ENCODE data around the gene SNX18. TPM values are rescaled to one million over a fixed set of nuclear protein-coding genes. Genes with fewer than 3 reads are reported as not detected.

The SNX18 gene
- total RNA-seq, 4 donors from 2014 or later = 26.3 to 36.3 (median 30.6) TPM

DNA sequence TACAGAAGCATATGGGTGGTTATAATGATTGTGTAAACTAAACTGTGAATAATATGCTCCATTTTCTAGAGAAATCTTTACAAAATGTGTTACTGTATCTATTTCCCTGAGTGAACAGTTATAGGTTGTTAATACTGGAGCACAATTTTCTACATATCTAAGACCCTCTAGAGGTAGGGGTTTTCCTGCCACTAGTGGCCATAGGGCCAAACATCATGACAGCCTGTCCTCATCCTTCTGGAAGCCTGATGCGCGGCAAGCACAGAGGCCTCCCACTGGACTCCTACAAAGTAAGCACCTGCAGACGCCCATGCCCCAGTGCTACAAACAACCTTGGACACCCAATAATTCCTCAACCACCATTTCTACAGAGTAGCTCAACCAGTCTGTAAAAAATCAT lies 1.9 kb upstream of the SNX18 start:
- no peak for DNase-seq
- 92 to 94% methylated on average over 3 of the region's 3 CpGs for WGBS, 2 donors
- H3K4me3 ChIP-seq = no peak overlapping the region

GRCh38 chr5:54516051-54516655 lies 1.4 kb upstream of the SNX18 start:
- intact Hi-C loops (cut with DNase I) = loop anchor here (5.0 to 10.0 kb wide), 3 partner anchors 326 to 629 kb away; no protein-coding TSS in a partner anchor
- H3K36me3 ChIP-seq = peaks cover 0 to 11% (median 0%) of the 10 kb centered on the region in 3 donors
- H3K9me3 ChIP-seq = no peaks in the 10 kb centered on the region
- no peak for TF ChIP-seq POLR2A (IDR thresholded peaks at IDR 0.05)
- TF ChIP-seq, protein P1, sequence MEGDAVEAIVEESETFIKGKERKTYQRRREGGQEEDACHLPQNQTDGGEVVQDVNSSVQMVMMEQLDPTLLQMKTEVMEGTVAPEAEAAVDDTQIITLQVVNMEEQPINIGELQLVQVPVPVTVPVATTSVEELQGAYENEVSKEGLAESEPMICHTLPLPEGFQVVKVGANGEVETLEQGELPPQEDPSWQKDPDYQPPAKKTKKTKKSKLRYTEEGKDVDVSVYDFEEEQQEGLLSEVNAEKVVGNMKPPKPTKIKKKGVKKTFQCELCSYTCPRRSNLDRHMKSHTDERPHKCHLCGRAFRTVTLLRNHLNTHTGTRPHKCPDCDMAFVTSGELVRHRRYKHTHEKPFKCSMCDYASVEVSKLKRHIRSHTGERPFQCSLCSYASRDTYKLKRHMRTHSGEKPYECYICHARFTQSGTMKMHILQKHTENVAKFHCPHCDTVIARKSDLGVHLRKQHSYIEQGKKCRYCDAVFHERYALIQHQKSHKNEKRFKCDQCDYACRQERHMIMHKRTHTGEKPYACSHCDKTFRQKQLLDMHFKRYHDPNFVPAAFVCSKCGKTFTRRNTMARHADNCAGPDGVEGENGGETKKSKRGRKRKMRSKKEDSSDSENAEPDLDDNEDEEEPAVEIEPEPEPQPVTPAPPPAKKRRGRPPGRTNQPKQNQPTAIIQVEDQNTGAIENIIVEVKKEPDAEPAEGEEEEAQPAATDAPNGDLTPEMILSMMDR (IDR thresholded peaks at IDR 0.05) = no peak
- DNase-seq = no peak
- no peak overlapping the region for H3K27ac ChIP-seq
- H3K4me1 ChIP-seq = peaks cover 15 to 41% (median 19%) of the 10 kb centered on the region in 3 donors
- no peak overlapping the region for H3K4me3 ChIP-seq
- H3K27me3 ChIP-seq = no peaks in the 10 kb centered on the region
- 48 to 52% methylated on average over 4 of the region's 4 CpGs for WGBS, 2 donors

More for the DNA sequence above, 1.9 kb upstream of the SNX18 start:
- Histone ChIP-seq H3K36me3 (peaks cover 0 to 11% (median 0%) of the 10 kb centered on the region in 3 donors), H3K4me1 (peaks cover 15 to 36% (median 15%) of the 10 kb centered on the region in 3 donors), H3K9me3 (no peaks in the 10 kb centered on the region), H3K27me3 (no peaks in the 10 kb centered on the region), H3K27ac (no peak overlapping the region)
- TF ChIP-seq, protein P1 (IDR thresholded peaks at IDR 0.05) = no peak
- TF ChIP-seq POLR2A (IDR thresholded peaks at IDR 0.05) = no peak
- intact Hi-C loops (cut with DNase I) = loop anchor here (5.0 to 10.0 kb wide), 3 partner anchors 327 to 629 kb away; no protein-coding TSS in a partner anchor

GRCh38 chr5:54517174-54517511 lies 416 bp upstream of the SNX18 start:
- intact Hi-C loops (cut with DNase I) = loop anchor here (5.0 to 10.0 kb wide), 3 partner anchors 325 to 628 kb away; no protein-coding TSS in a partner anchor
- DNase-seq = no peak
- H3K9me3 ChIP-seq = no peaks in the 10 kb centered on the region
- H3K27ac ChIP-seq = peak overlapping the region in 3 of 4 donors; percentile 13 to 96 (median 95)
- peaks cover 0 to 11% (median 0%) of the 10 kb centered on the region in 3 donors for H3K36me3 ChIP-seq
- WGBS, 2 donors = 6 to 11% methylated on average over 4 of the region's 4 CpGs
- H3K4me3 ChIP-seq = peak overlapping the region; percentile 75 to 99 (median 90)
- no peaks in the 10 kb centered on the region for H3K27me3 ChIP-seq
- peaks cover 24 to 51% (median 27%) of the 10 kb centered on the region in 3 donors for H3K4me1 ChIP-seq
- TF ChIP-seq, protein P1 (IDR thresholded peaks at IDR 0.05) = no peak
- TF ChIP-seq POLR2A (IDR thresholded peaks at IDR 0.05) = no peak

DNA sequence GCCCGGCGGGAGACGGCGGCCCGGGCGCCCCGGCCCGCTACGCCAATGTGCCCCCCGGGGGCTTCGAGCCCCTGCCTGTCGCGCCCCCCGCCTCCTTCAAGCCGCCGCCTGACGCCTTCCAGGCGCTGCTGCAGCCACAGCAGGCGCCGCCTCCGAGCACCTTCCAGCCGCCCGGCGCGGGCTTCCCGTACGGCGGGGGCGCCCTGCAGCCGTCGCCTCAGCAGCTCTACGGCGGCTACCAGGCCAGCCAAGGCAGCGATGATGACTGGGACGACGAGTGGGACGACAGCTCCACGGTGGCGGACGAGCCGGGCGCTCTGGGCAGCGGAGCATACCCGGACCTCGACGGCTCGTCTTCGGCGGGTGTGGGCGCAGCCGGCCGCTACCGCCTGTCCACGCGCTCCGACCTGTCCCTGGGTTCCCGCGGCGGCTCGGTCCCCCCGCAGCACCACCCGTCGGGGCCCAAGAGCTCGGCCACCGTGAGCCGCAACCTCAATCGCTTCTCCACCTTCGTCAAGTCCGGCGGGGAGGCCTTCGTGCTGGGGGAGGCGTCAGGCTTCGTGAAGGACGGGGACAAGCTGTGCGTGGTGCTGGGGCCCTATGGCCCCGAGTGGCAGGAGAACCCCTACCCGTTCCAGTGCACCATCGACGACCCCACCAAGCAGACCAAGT lies 723 bp downstream of the SNX18 start:
- H3K4me1 ChIP-seq = peaks cover 27 to 62% (median 33%) of the 10 kb centered on the region in 3 donors

More for the DNA sequence above, 723 bp downstream of the SNX18 start:
- Histone ChIP-seq H3K36me3 (peaks cover 0 to 11% (median 0%) of the 10 kb centered on the region in 3 donors), H3K4me3 (peak overlapping the region; percentile 75 to 99 (median 90)), H3K27me3 (no peaks in the 10 kb centered on the region), H3K27ac (peak overlapping the region; percentile 88 to 96 (median 92)), H3K9me3 (no peaks in the 10 kb centered on the region)
- no CpG with 5 or more reads among the region's 79 CpGs for WGBS, 2 donors
- no peak for DNase-seq
- intact Hi-C loops (cut with DNase I) = loop anchor here (5.0 to 10.0 kb wide), 3 partner anchors 324 to 627 kb away; no protein-coding TSS in a partner anchor
- no peak for TF ChIP-seq POLR2A (IDR thresholded peaks at IDR 0.05)
- TF ChIP-seq, protein P1 (IDR thresholded peaks at IDR 0.05) = peak in 1 of 6 experiments; percentile 4

All from esophagus squamous epithelium (tissue), 5 donors.